ENCODE data around the gene FRMD3.
A peak's percentile ranks its signal among the peaks of the same experiment; 100 is the strongest.

Gene FRMD3

DNA sequence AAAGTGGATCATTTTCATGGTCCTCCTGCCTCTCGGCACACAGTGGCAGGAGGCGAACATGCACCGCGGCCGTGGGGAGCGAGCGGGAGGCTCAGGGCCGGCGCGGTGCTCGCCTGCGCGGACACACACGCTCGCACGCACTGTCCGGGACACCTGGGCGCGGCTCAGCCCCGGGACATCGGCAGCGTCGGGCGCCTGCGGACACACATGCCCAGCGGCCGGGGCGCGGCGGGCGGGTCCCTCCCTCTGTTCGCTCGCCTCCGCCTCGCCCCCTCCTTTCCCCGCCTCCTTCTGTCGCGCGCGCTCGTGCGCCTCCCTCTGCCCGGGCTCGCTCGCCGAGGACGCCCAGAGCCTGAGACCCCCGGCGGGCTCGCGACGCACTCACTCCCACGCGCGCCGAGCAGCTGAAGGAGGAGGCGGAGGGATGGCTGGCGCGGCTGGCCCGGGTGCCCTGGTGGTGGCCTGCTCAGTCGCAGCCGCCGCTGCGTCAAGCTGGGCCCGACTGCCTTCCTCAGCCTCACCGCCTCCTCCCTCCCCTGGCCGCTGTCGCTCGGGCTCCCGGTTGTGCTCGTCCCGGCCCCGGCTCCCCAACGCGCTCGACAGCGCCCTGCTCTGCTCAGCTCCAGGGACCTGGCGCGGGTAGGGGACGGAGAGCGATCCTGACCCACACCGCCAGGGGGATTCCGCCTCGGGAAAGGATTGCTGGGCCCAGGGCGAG, at the start of gene FRMD3:
TSS of gene FRMD3 (minus strand) at position 230 of the 718 bp plus-strand sequence. CDS start at position 60, 170 bp downstream.
- DNase-seq (ENCODE audit: low read depth) = peak; percentile 50
- TF ChIP-seq, protein P1, sequence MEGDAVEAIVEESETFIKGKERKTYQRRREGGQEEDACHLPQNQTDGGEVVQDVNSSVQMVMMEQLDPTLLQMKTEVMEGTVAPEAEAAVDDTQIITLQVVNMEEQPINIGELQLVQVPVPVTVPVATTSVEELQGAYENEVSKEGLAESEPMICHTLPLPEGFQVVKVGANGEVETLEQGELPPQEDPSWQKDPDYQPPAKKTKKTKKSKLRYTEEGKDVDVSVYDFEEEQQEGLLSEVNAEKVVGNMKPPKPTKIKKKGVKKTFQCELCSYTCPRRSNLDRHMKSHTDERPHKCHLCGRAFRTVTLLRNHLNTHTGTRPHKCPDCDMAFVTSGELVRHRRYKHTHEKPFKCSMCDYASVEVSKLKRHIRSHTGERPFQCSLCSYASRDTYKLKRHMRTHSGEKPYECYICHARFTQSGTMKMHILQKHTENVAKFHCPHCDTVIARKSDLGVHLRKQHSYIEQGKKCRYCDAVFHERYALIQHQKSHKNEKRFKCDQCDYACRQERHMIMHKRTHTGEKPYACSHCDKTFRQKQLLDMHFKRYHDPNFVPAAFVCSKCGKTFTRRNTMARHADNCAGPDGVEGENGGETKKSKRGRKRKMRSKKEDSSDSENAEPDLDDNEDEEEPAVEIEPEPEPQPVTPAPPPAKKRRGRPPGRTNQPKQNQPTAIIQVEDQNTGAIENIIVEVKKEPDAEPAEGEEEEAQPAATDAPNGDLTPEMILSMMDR (IDR thresholded peaks at IDR 0.05; ENCODE audit: control insufficient read depth, extremely low read depth, insufficient read depth) = peak; percentile 94
- H3K4me3 ChIP-seq (ENCODE audit: low read depth, low read length) = peak within 1 kb of the TSS; percentile 53

DNA sequence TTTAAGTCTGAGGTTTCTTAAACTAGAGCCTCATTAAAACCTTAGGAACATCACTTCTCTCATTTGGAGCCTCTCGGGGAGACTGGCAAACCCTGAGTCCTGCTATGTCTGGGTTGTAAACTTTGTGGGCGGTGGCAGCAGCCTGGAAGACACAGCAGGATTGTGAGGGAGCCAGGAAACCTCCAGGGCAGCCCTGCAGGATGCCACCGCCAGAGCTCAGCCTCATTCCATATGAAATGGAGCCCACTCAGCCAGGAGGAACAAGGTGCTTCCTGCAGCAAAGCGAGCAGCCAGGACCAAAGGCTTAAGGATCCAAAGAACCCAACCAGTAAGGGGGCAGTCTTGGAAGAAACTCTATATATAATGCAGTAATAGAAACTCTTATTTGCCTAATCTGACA, 46.8 kb upstream of the FRMD3 start:
- TF ChIP-seq, protein P1 (IDR thresholded peaks at IDR 0.05; ENCODE audit: control insufficient read depth, extremely low read depth, insufficient read depth) = no peak
- H3K4me3 ChIP-seq (ENCODE audit: low read depth, low read length) = no peak overlapping the region
- DNase-seq (ENCODE audit: low read depth) = no peak

DNA sequence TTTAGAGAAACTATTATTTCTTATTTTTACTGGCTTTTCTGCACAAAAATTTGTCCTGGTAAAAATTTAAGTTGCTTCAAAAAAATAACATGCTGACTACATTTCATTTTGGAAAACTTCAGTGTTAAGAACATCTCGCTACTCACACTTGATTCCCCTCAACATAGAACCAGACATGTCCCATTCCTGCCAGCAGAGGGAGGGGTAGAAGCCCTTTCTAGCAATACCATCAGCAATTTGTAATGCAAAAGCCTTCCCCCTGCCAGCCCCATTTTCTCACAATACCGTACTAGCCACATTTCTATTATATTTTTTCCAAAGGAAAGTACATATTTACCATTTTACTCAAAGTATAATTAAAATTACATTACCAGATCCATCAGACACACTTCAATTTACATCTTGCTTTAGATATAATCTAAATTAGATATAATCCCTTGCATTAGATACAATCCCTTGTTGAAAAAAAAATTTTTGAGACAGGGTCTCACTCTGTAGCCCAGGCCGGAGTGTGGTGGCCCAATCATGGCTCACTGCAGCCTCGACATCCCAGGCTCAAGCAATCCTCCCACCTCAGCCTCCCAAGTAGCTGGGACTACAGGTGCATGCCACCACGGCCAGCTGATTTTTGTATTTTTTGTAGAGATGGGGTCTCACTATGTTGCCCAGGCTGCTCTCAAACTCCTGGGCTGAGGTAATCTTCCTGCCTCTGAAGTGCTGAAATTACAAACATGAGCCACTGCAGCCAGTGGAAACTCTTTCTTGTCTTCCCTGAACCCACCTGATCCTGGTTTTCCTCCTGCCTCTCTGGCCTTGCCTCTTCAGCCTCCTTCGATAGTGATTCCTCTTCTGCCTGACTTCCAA, 45.2 kb upstream of the FRMD3 start:
- no peak for DNase-seq (ENCODE audit: low read depth)
- no peak overlapping the region for H3K4me3 ChIP-seq (ENCODE audit: low read depth, low read length)
- TF ChIP-seq, protein P1 (IDR thresholded peaks at IDR 0.05; ENCODE audit: control insufficient read depth, extremely low read depth, insufficient read depth) = peak; percentile 77

DNA sequence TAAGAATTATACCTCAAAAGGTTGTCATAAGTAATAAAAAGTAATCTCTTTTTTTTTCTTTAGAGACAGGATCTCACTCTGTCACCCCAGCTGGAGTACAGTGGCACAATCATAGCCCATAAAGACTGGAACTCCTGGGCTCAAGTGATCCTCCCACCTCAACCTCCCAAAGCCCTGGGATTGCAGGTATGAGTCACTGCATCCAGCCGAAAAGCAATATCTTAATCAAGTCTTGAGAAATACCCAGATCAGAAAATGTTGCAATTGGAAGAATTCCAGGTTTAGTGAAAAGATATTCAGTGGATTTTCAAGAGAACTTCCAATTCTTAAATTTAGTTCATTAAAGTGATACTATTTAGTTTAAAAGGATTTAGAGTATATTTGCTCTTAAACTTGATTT, 43.8 kb upstream of the FRMD3 start:
- no peak for DNase-seq (ENCODE audit: low read depth)
- no peak overlapping the region for H3K4me3 ChIP-seq (ENCODE audit: low read depth, low read length)
- TF ChIP-seq, protein P1 (IDR thresholded peaks at IDR 0.05; ENCODE audit: control insufficient read depth, extremely low read depth, insufficient read depth) = no peak

DNA sequence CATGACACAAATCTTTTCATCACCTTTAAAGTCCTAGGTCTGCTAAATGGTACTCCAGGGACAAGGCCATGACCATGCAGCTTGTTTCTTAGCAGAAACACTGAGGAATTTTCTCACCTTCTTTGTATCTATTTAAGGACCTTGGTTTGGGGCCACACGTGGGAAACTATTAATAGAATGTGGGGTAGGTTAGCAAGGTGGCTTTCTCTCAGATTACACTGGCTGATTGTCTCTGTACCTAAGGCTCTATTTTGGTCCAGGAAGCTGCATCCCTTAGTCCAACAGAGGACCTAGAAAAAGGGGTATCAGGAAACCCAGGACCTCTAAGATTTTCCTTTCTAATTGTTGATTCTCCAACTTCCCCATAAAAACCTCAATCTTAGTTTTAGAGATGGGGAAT, 36.3 kb upstream of the FRMD3 start:
- TF ChIP-seq, protein P1 (IDR thresholded peaks at IDR 0.05; ENCODE audit: control insufficient read depth, extremely low read depth, insufficient read depth) = no peak
- H3K4me3 ChIP-seq (ENCODE audit: low read depth, low read length) = no peak overlapping the region
- no peak for DNase-seq (ENCODE audit: low read depth)

DNA sequence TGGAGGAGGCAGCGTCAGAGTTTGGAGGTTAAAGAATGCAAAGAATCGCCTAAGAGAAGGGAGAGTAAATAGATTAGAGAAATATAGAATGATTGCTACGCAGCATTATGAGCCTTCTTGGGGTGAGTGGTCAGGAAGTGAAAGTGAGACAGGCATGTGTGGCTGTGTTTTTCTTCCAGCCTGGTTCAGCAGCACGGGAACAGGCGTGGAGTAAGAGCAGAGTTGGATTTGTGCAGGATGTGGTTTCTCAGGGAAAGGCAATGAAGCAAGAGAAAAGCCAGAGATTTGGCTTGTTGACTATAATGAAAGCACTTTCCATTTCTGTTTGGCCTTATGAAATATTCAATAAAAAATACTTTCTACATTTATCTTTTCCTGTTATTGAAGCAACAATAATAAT, 34.3 kb upstream of the FRMD3 start:
- no peak for DNase-seq (ENCODE audit: low read depth)
- H3K4me3 ChIP-seq (ENCODE audit: low read depth, low read length) = no peak overlapping the region
- TF ChIP-seq, protein P1 (IDR thresholded peaks at IDR 0.05; ENCODE audit: control insufficient read depth, extremely low read depth, insufficient read depth) = no peak
